ENCODE results near the gene PRICKLE4. TPM values are rescaled to one million over a fixed set of nuclear protein-coding genes. Genes with fewer than 3 reads are reported as not detected.

Gene PRICKLE4
- total RNA-seq, 1 experiment from 2014 or later: not detected

- TF ChIP-seq CTCF (conservative IDR thresholded peaks at IDR 0.05; ENCODE audit: low read depth, low read length) (no peak), EZH2 (IDR thresholded peaks at IDR 0.05; ENCODE audit: borderline replicate concordance, low read depth, low read length, poor library complexity, severe bottlenecking) (no peak)
- ChIA-PET POLR2A (ENCODE audit: low non-redundant PET) (no interaction called here), CTCF (interaction anchor here (0.6 kb wide), 1 partner anchor 26 kb away, joined by 6 read pairs; no protein-coding TSS in a partner anchor)
- no peak for DNase-seq (ENCODE audit: low spot score)
- Histone ChIP-seq H3K27me3 (replicated peaks; ENCODE audit: insufficient read depth, low read depth, low read length, poor library complexity) (no peaks in the 10 kb centered on the region), H3K36me3 (ENCODE audit: insufficient read depth, low read length, poor library complexity, severe bottlenecking) (peaks cover 14% of the 10 kb centered on the region), H3K9me3 (ENCODE audit: low read depth, low read length, poor library complexity, severe bottlenecking) (no peaks in the 10 kb centered on the region), H3K4me3 (ENCODE audit: low read depth, low read length, poor library complexity, severe bottlenecking) (no peak overlapping the region), H3K4me1 (ENCODE audit: insufficient read depth, low read length, poor library complexity, severe bottlenecking) (peaks cover 10% of the 10 kb centered on the region), H3K27ac (ENCODE audit: low read depth, low read length, poor library complexity, severe bottlenecking) (no peak overlapping the region)
- intact Hi-C loops (cut with micrococcal nuclease; ENCODE audit: unreplicated experiment): loop anchor here (10.0 kb wide), 2 partner anchors 71 to 171 kb away; no protein-coding TSS in a partner anchor
- no TSS peak for BruUV-seq (replicated peaks)
Measured at GRCh38 chr6:41775293-41775882, 5.2 kb upstream of the PRICKLE4 start.

GRCh38 chr6:41777551-41778285, 2.9 kb upstream of the PRICKLE4 start:
- ChIA-PET CTCF (no interaction called here), POLR2A (ENCODE audit: low non-redundant PET) (no interaction called here)
- intact Hi-C loops (cut with micrococcal nuclease; ENCODE audit: unreplicated experiment): loop anchor here (10.0 kb wide), 2 partner anchors 73 to 173 kb away; no protein-coding TSS in a partner anchor
- Histone ChIP-seq H3K36me3 (ENCODE audit: insufficient read depth, low read length, poor library complexity, severe bottlenecking) (peaks cover 14% of the 10 kb centered on the region), H3K4me3 (ENCODE audit: low read depth, low read length, poor library complexity, severe bottlenecking) (no peak overlapping the region), H3K4me1 (ENCODE audit: insufficient read depth, low read length, poor library complexity, severe bottlenecking) (peaks cover 17% of the 10 kb centered on the region), H3K9me3 (ENCODE audit: low read depth, low read length, poor library complexity, severe bottlenecking) (no peaks in the 10 kb centered on the region), H3K27ac (ENCODE audit: low read depth, low read length, poor library complexity, severe bottlenecking) (no peak overlapping the region), H3K27me3 (replicated peaks; ENCODE audit: insufficient read depth, low read depth, low read length, poor library complexity) (no peaks in the 10 kb centered on the region)
- no TSS peak for BruUV-seq (replicated peaks)
- no peak for DNase-seq (ENCODE audit: low spot score)
- no peak for TF ChIP-seq CTCF (conservative IDR thresholded peaks at IDR 0.05; ENCODE audit: low read depth, low read length)
- no peak for TF ChIP-seq EZH2 (IDR thresholded peaks at IDR 0.05; ENCODE audit: borderline replicate concordance, low read depth, low read length, poor library complexity, severe bottlenecking)

GRCh38 chr6:41778895-41779294, 1.7 kb upstream of the PRICKLE4 start:
- Histone ChIP-seq H3K4me3 (ENCODE audit: low read depth, low read length, poor library complexity, severe bottlenecking) (peak overlapping the region; percentile 81), H3K36me3 (ENCODE audit: insufficient read depth, low read length, poor library complexity, severe bottlenecking) (peaks cover 14% of the 10 kb centered on the region), H3K27ac (ENCODE audit: low read depth, low read length, poor library complexity, severe bottlenecking) (no peak overlapping the region), H3K9me3 (ENCODE audit: low read depth, low read length, poor library complexity, severe bottlenecking) (no peaks in the 10 kb centered on the region), H3K27me3 (replicated peaks; ENCODE audit: insufficient read depth, low read depth, low read length, poor library complexity) (no peaks in the 10 kb centered on the region), H3K4me1 (ENCODE audit: insufficient read depth, low read length, poor library complexity, severe bottlenecking) (peaks cover 17% of the 10 kb centered on the region)
- intact Hi-C loops (cut with micrococcal nuclease; ENCODE audit: unreplicated experiment): loop anchor here (10.0 kb wide), 2 partner anchors 74 to 174 kb away; no protein-coding TSS in a partner anchor
- POLR2A ChIA-PET (ENCODE audit: low non-redundant PET): no interaction called here
- BruUV-seq (replicated peaks): no TSS peak
- TF ChIP-seq CTCF (conservative IDR thresholded peaks at IDR 0.05; ENCODE audit: low read depth, low read length): no peak
- no peak for TF ChIP-seq EZH2 (IDR thresholded peaks at IDR 0.05; ENCODE audit: borderline replicate concordance, low read depth, low read length, poor library complexity, severe bottlenecking)
- CTCF ChIA-PET: interaction anchor here (0.7 kb wide), 1 partner anchor 44 kb away, joined by 3 read pairs; no protein-coding TSS in a partner anchor
- no peak for DNase-seq (ENCODE audit: low spot score)
